CD4-positive, alpha-beta T cell treated with Interleukin-1 beta for 1 hour (primary cell): ENCODE results near the gene POLDIP2.

ENCODE experiments used
- DNase-seq, 2 donors: peaks; one replicate each; pipeline ENCODE4 v3.0.0-alpha.2; 2020 to 2022

POLDIP2 gene

DNA sequence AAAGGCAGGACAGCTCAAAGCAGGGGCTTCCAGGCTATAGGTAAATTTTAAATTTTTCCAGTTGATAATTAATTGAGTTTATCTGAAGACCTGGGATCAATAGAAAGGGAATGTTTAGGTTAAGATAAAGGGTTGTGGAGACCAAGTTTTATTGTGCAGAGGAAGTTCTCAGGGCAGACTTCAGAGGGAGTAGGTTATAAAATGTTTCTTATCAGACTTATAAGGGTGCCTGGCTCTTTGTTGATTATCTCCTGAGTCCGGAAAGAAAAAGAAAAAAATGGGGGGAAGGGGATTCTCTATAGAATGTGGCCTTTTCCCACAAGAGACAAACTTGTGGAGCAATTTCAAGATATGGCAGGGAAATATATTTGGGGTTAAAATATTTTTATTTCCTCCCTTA lies 32.8 kb upstream of the POLDIP2 start:
- DNase-seq = no peak

DNA sequence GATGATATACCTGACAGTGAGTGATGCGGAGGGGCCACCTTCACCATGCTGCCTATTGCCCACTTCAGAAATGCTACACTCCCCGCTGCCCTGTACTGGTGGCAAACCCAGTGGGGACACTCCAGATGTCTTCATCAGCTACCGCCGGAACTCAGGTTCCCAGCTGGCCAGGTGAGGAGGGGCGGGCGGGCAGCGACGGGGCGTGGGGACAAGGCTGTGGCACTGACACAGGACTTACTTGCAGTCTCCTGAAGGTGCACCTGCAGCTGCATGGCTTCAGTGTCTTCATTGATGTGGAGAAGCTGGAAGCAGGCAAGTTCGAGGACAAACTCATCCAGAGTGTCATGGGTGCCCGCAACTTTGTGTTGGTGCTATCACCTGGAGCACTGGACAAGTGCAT lies 30.8 kb upstream of the POLDIP2 start:
- no peak for DNase-seq

DNA sequence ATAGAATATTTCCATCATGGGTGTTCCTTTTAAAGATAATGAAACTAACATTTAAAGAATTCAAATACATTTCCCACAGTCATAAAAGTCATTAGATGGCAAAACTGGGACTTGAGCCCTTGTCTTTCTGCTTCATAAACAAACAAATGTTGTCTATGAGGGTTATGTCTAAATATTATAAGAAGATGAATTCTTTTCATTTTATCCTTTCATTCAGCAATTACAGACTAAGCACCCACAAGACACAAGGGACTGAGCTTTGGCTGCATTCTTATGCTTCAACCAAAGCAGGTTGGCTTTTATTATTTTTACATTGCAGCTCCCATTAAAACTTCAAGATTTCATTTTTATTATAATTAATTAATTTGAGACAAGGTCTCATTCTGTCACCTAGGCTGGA lies 29.1 kb upstream of the POLDIP2 start:
- no peak for DNase-seq

DNA sequence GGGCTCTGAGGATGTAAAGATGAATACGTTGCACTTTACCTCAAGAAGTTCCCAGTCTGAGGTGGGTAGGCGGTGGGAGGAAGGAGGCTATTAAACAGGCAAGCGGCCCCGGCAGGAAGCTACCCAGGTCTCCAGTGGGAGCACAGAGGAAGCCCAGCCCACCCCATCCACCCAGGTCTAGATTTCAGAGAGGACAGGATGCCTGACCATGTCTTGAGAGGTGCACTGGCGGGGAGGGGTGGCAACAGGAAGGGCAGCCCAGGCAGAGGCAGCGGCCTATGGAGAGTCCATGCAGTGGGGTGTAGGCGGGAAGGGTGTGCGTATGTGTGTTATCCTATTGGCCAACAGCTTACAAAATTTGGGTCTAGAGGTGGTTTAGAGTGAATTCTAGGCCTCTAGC lies 28.1 kb upstream of the POLDIP2 start:
- DNase-seq = no peak

DNA sequence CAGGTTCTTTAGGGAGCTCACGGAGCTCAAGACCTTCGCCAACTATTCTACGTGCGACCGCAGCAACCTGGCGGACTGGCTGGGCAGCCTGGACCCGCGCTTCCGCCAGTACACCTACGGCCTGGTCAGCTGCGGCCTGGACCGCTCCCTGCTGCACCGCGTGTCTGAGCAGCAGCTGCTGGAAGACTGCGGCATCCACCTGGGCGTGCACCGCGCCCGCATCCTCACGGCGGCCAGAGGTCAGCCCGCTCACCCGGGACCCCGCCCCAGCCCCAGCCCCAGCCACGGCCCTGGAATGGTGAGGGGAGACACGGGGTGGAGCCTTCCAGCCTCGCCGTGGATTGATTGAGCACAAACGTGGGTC lies 27.7 kb upstream of the POLDIP2 start:
- DNase-seq = no peak

DNA sequence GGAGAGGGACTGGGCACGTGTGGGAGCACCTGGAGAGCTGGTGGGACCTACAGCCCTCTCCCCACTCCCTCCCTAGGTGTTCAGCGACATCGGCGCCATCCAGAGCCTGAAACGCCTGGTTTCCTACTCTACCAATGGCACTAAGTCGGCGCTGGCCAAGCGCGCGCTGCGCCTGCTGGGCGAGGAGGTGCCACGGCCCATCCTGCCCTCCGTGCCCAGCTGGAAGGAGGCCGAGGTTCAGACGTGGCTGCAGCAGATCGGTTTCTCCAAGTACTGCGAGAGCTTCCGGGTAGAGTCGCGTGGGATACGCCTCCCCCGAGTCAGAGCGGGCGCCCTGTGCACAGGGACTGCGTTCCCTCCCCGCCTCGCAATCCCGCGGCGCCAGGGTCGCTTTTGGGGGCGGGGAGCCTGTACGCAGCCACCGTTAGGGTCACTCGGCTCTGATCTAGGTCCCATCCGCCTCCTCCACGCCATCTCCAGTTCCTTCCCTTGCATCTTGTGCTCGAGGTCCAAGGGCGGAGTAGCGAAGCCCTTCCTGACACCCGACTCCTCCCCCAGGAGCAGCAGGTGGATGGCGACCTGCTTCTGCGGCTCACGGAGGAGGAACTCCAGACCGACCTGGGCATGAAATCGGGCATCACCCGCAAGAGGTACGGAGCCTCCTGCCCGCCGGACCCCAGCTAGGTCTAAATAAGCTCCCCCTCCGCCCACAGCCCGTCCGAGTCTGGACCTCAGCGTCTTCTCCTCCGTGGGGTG lies 27.1 kb upstream of the POLDIP2 start:
- peak; percentile 48 to 59 for DNase-seq

DNA sequence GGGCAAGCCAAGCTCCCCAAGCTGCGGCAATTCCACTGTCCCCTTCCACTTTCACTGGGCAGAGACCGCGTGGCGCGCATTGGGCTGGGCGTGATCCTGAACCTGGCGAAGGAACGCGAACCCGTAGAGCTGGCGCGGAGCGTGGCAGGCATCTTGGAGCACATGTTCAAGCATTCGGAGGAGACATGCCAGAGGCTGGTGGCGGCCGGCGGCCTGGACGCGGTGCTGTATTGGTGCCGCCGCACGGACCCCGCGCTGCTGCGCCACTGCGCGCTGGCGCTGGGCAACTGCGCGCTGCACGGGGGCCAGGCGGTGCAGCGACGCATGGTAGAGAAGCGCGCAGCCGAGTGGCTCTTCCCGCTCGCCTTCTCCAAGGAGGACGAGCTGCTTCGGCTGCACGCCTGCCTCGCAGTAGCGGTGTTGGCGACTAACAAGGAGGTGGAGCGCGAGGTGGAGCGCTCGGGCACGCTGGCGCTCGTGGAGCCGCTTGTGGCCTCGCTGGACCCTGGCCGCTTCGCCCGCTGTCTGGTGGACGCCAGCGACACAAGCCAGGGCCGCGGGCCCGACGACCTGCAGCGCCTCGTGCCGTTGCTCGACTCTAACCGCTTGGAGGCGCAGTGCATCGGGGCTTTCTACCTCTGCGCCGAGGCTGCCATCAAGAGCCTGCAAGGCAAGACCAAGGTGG lies 24.0 kb upstream of the POLDIP2 start:
- no peak for DNase-seq

DNA sequence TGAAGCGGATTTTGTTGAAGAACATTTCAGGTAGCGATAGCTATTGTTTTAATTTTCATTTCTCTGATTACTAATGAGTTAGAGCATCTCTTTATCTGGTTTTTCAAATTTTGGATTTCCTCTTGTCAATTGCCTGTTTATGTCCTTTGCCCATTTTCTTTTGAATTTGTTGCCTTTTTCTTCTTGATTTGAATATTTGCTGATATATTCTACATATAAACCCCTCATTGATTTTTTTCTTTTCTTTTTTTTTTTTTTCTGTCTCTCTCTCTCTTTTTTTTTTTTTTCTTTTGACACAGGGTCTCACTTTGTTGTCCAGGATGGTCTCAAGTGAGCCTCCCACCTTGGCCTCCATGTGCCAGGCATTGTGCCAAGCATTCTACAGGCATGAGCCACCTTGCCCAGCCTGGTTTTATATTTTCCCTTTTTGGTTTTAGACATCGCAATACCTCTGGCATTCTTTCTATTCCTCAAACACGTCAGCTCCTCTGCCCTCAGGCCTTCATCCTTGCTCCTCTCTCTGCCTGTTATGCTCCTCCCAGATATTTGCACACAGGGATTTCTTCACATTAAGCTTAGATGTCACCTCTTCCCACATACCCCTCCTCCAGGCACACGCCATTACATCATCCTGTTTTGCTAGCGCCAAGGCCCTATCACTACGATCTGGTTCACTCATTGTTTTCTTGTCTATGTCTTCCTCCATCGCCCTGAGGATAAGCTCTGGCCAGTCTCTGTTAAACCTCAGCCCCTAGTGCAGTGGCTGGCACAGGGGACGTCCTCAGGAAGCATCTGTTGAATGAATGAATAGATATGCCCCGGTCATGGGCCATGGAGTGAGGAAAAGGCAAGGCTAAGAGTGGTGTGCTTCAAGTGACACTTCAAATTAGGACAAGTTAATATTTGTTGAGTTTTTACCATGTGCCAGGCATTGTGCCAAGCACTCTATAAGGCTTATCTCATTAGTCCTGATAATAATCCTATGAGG lies 22.8 kb upstream of the POLDIP2 start:
- DNase-seq = no peak

DNA sequence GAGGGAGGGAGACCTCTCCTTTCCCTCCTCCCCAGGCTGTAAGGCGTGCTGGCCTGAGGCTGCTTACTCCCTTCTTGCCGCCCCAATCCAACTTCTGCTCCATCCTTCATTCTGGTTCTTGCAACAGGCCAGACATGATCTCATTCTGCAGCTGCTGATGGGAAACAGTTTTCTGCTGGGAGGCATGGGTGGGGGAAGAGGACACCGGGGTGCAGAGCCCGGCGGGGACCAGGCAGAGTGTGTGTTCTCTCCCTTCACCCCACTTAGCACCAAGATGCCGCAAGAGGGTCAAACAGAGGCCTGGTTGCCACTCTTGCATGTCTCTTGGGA lies 15.6 kb upstream of the POLDIP2 start:
- DNase-seq = no peak

DNA sequence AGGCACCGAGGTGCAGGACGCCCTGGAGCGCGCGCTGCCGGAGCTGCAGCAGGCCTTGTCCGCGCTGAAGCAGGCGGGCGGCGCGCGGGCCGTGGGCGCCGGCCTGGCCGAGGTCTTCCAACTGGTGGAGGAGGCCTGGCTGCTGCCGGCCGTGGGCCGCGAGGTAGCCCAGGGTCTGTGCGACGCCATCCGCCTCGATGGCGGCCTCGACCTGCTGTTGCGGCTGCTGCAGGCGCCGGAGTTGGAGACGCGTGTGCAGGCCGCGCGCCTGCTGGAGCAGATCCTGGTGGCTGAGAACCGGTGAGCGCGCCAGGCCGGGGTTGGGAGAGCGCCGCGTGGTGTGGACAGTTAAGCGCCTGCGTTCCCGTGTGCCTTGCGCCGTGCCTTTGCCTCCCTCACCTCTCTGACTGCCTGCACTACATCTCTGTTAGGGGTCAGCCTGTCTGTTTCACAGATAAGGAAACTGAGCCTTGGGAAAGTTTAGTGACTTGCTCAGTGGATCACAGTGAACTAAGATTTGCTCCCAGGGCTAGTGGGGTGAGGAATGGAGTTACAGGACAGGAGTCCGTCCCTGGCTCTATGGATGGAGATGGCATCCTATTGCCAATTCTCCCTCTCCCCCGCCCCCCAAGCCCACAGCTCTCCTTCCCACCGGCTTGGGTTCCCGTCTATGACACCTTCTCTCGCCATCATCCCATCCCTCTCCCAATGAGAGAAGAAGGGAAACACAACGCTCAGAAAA lies 15.0 kb upstream of the POLDIP2 start:
- DNase-seq = no peak

DNA sequence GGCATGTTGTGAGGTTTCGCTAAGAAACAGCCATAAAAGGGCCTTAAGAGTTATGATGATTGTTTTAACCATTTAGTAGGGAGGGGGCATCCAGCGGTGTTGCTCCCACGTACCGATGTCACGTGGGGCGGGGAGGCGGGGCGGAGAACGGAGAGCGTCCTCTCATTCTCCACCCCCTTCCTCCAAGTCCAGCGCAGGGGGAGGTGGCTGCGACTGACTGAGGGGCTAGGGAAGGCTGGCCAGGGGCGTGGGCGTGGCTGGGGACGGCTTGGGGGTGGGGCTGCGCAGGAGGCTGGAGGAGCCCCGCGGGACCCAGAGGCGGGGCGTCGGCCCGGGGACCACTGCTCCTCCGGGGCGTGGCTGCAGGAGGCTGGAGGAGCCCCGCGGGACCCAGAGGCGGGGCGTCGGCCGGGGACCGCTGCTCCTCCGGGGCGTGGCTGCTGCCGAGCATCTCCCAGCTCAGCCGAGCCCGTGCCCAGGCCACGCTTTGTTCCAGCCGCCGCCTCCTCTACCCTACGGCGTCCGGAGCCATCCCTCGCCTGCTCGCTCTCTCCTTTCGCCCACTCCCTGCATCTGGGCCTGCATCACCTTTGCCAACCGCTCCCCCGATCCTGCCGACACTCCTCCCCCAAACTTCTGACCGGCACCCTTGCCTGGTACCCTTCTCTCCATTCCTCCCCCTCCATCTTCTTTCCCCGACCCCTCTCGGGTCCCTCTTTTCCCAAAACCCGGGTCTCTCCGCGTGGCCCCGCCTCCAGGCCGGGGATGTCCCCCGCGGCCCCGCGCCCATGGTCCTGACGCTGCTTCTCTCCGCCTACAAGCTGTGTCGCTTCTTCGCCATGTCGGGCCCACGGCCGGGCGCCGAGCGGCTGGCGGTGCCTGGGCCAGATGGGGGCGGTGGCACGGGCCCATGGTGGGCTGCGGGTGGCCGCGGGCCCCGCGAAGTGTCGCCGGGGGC lies 14.2 kb upstream of the POLDIP2 start, which contains the start of gene SARM1:
SARM1 (plus strand) TSS at position 450 of the 958 bp plus-strand sequence; CDS start at position 789, 339 bp downstream.
- DNase-seq = peak; percentile 89 to 90

DNA sequence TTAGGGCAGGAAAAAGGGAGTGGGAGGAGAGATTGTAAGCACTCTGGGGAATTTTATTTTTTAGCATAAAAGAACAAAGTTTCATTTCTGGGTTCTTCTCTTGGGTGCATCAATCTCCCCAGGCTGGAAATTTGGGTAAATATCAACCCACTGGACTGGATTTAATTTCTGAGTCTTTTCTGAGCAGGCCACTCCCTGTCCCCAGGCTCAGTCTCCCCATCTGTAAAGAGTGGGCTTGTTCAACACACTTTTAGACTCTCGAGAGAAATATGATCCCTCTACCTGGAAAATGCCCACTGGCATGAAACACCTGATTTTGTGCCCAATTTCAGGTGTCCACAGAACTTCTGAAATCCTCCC lies 13.4 kb upstream of the POLDIP2 start:
- DNase-seq = no peak

DNA sequence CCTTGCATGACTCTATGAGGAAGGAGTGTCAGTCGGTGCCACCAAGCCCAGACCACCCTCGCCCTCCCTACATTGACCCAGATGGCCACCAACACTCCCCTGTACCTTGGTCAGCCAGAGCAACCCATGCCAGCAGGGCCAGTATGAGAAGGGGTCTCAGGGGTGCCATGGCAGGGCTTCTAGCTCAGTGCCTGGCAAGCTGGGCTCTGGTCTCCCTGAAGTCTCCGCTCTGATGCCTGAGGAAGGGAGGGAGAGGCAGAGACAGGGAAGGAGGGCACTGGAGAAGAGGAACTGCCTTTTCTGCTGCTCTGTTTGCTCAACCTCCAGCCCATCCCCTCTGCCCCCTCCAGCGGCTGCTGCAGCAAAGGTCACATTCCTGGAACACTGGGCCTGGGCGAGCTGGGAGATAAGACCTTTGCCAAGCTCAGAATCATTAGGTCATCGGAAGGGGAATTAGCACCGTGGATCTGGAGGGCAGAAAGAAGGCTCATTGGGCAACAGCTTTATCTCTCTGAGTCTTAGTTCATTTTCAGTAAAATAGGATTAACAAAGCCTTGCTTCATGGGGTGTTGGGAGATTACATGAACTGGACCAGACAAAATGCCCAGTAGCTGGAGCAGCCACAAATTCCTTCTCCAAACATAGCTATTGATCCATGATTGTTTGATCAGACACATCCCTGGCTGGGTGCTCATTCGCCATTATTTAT lies 12.9 kb upstream of the POLDIP2 start, which contains the start of gene VTN:
VTN (minus strand) TSS at position 273 of the 709 bp plus-strand sequence; CDS start at position 169, 104 bp downstream.
- DNase-seq = no peak

DNA sequence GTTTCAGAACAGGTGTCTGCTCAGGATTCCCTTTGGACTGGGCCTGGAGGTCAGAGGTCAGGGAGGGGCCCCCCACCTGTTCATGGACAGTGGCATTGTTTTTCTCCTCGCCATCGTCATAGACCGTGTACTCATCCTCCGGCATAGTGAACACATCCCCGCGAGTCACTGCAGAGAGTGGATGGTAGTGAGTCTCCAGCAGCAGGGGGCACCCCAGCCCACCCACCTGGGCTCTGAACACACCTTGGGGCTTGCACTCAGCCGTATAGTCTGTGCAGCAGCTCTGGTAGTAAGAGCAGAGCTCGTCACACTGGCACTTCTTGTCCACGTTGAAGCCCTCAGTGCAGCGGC lies 12.3 kb upstream of the POLDIP2 start:
- DNase-seq = peak in 1 of 2 donors; percentile 5

DNA sequence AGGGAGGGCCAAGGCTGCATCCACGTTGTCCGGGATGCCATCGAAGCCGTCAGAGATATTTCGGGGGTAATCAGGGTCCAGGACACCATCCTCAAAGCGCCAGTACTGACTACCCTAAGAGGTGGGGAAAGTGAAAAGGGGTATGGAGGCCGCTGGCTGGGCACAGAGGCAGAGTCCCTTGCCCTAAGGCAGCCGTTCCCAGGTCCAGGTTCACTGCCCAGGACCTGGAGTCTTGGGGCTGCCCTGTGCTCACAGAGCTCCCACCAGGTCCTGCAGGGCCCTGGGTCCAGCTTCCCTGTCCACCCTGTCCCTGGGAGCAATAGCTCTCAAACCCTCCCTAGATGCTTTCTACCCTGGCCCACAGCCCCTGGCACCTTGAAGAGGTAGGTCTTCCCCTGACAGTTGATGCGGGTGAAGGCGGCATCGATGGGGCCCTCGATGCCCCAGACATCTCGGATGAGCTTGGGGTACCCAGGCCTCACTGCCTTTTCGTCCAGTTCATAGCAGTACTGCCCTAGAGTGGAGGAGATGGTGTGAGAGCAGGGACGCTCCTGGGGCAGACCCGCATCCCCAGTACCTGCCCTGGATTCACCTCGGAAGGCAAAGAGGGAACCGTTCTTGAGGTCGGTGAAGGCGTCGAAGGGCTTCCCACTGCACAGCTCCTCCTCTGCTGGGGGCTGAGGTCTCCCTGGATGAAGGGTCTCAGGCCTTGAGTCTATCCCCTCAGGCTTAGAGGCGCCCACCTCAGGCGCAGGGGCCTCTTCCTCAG lies 11.8 kb upstream of the POLDIP2 start:
- DNase-seq = no peak

DNA sequence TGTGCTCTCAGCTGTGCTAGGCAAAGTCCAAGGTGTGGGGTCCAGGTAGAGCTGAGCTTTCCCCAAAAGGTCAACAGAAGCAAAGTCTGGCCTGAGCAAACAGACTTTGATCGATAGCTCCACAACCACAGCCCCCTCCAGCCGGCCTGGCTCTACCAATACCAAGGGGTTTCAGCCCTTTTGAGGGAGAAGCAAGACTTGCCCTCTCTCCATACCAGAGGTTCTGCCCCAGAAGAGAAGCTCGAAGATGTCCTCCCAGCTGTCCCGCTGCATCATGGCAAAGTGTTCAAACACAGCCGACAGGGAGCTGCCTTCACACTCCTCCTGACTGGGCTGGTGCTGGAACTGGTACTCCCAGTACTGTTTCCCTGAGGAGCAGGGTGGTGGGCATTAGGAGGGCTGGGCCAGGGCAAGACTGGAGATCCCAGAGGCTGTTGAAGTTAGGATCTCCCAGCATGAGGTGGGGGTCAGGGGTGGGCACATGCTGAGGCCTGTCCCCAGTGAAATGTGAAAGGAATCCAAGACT lies 11.0 kb upstream of the POLDIP2 start:
- no peak for DNase-seq

DNA sequence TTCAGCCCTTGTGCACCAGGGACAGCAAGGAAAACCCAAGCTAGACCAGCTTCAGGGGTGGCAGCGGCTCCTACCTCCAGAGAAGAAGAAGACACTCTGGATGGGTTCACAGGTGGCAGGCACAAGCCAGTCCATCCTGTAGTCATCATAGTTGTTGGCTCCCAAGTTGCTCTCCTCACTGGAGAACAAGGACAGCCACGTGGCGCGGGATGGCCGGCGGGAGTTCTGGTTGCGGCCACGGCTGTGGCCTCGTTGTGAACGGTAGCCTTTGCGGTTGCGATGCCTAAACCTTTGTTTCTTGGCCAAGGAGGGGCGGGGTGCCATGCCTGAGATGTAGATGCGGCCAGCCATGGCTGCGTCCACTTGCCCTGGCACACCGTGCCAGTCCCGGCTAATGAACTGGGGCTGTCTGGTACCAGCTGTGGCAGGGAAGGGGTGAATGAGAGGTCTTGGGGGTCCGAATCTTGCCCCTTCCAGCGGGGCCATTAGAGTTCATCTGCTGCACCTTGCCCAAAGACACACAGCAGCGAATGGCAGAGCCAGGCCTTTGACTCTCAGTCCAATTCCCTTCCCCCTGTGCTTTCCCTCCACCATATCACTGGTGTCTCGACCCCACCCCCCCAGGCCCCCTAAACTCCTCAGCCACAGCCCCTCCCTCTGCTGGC lies 10.4 kb upstream of the POLDIP2 start:
- DNase-seq = no peak

DNA sequence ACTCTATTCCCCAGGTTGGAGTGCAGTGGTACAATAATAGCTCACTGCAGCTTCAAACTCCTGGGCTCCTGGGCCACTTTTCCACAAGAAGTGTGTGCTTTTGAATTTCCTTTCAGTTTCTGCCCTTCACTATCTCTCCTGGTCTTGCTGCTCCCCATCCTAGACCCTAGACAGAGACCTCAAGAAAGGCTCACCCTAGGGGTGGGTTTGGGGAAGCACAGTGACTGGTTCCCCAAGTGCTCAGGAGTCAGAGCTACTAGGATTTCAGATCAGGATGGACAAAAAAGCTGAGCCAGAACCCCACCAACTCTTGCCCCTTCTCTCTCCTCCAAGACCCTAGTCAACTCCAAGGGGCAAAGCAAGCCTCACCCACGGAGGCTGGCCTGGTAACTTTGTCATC lies 9.3 kb upstream of the POLDIP2 start:
- no peak for DNase-seq

DNA sequence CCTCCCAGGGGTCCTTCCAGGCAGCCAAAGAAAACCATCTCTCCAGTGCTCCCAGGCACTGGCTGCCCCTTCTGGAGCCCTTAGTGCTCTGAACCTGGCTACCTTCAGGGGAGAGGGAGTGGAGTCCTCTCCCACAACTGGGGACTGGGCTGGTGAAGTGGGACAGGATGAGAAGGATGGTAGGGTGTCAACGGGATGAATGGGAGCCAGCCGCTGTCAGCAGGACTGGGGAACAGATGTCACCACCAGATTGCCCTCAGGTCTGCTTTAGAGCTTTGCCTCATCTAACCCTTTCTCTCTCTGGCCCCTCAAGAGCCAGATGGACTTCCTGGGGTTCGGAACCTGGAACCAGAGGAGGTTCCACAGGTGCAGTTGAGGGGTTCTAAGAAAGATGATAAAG lies 8.2 kb upstream of the POLDIP2 start:
- no peak for DNase-seq
